Keratinocyte (primary cell): Measurements from ENCODE around the gene ANKRD13A. TPM values are rescaled to one million over a fixed set of nuclear protein-coding genes. Genes with fewer than 3 reads are reported as not detected.

Experiments
- DNase-seq: peaks from one replicate; pipeline ENCODE4 v3.0.0-alpha.2; 2011; ENCODE audit warnings: low read depth, missing footprints, low spot score
- FAIRE-seq: peaks from 2 replicates; lab custom pipeline; 2011; peaks lifted over from hg19 to GRCh38; lab: Jason Lieb, UNC
- H2AFZ ChIP-seq: 2 replicates; pipeline ENCODE4 v1.6.0; 2012; ENCODE audit warnings: low read length, control low read depth, inconsistent platforms; ENCODE audit not compliant: control insufficient read depth
- H3K27ac ChIP-seq: 2 replicates; pipeline ENCODE4 v1.5.1; 2011; ENCODE audit warnings: low read length; ENCODE audit not compliant: control insufficient read depth, insufficient read depth
- H3K27me3 ChIP-seq: 3 replicates; pipeline ENCODE4 v1.6.0; 2011; ENCODE audit warnings: low read length; ENCODE audit not compliant: control insufficient read depth, insufficient read depth; ENCODE audit errors: extremely low read depth
- H3K36me3 ChIP-seq, 2 experiments: 2 replicates in 1 of 2; 3 replicates in 1 of 2; pipeline ENCODE4 v1.5.1; 2011; ENCODE audit warnings: low read length in 2 of 2, mild to moderate bottlenecking in 1 of 2; ENCODE audit not compliant: control insufficient read depth in 2 of 2, insufficient read depth in 2 of 2; ENCODE audit errors: extremely low read depth in 1 of 2
- H3K4me1 ChIP-seq: 3 replicates; pipeline ENCODE4 v1.5.1; 2011; ENCODE audit warnings: low read length; ENCODE audit not compliant: control insufficient read depth, insufficient read depth; ENCODE audit errors: extremely low read depth
- H3K4me2 ChIP-seq: 3 replicates; pipeline ENCODE4 v1.6.0; 2011; ENCODE audit warnings: low read depth, low read length; ENCODE audit not compliant: control insufficient read depth, insufficient read depth; ENCODE audit errors: extremely low read depth
- H3K4me3 ChIP-seq, 3 experiments: fragments of 200-600 bp in 1 of 3; sonication (generic) in 1 of 3; 2 replicates in 2 of 3; 3 replicates in 1 of 3; pipeline ENCODE4 v1.5.1; 2011 to 2016; ENCODE audit warnings: low read length in 3 of 3, mild to moderate bottlenecking in 3 of 3, control low read depth in 2 of 3, inconsistent platforms in 1 of 3, low read depth in 1 of 3, mixed read lengths in 1 of 3, mixed run types in 1 of 3, moderate library complexity in 1 of 3; ENCODE audit not compliant: control insufficient read depth in 2 of 3, insufficient read depth in 2 of 3; ENCODE audit errors: extremely low read depth in 1 of 3
- H3K79me2 ChIP-seq: 2 replicates; pipeline ENCODE4 v1.6.0; 2012; ENCODE audit warnings: low read length; ENCODE audit not compliant: control insufficient read depth, insufficient read depth
- H3K9ac ChIP-seq: 3 replicates; pipeline ENCODE4 v1.6.0; 2011; ENCODE audit warnings: low read length; ENCODE audit not compliant: control insufficient read depth, insufficient read depth; ENCODE audit errors: extremely low read depth
- H3K9me1 ChIP-seq: 3 replicates; pipeline ENCODE4 v1.6.0; 2011; ENCODE audit warnings: low read length; ENCODE audit not compliant: control insufficient read depth, insufficient read depth; ENCODE audit errors: extremely low read depth
- H3K9me3 ChIP-seq: 2 replicates; pipeline ENCODE4 v1.5.1; 2012; ENCODE audit warnings: low read depth, low read length; ENCODE audit not compliant: control insufficient read depth
- H4K20me1 ChIP-seq: 3 replicates; pipeline ENCODE4 v1.6.0; 2011; ENCODE audit warnings: low read length; ENCODE audit not compliant: control insufficient read depth, insufficient read depth; ENCODE audit errors: extremely low read depth
- CTCF ChIP-seq, 3 experiments: IDR thresholded peaks in 1 of 3; conservative IDR thresholded peaks in 1 of 3; optimal IDR thresholded peaks in 1 of 3; 2 replicates in 2 of 3; 3 replicates in 1 of 3; pipeline versions ENCODE3 to v1.5.1; 2011; ENCODE audit warnings: low read length in 3 of 3, mild to moderate bottlenecking in 3 of 3, moderate library complexity in 2 of 3, control low read depth in 1 of 3, inconsistent platforms in 1 of 3; ENCODE audit not compliant: insufficient read depth in 2 of 3; ENCODE audit errors: extremely low read depth in 1 of 3
- EZH2 ChIP-seq: IDR thresholded peaks from one replicate; pipeline ENCODE4 v1.6.1; 2012; ENCODE audit warnings: inconsistent platforms, mild to moderate bottlenecking, low read length, moderate library complexity
- dilution Hi-C: fragments of 300-500 bp; cut with MboI; formaldehyde crosslinking; loops from one replicate; pipeline ENCODE4 v1.7.0; 2020; ENCODE audit warnings: low sequenced_read_pairs; ENCODE audit not compliant: extremely low pct_ligation_motif_present
- polyA plus RNA-seq, 5 experiments: library from polyadenylated mRNA; depleted of rRNA in 3 of 5; stranded (reverse) in 3 of 5; stranded (forward) in 1 of 5; unstranded in 1 of 5; fragments of >200 nt; gene quantifications; 1 replicate in 1 of 5; 2 replicates in 3 of 5; 3 replicates in 1 of 5; pipeline versions ENCODE4 v1.2.1 to v1.2.3, GENCODE V29; 2011 to 2012; ENCODE audit warnings: missing spikeins in 2 of 5, low read depth in 1 of 5, low replicate concordance in 1 of 5

The ANKRD13A gene
- polyA plus RNA-seq, 1 donor (not counting 4 experiments of a cell fraction or from before 2014, with no cell fraction given) = 73.1 TPM

- no peaks in the 10 kb centered on the region for H3K9me3 ChIP-seq
- TF ChIP-seq CTCF (optimal IDR thresholded peaks at IDR 0.05 in 1 of 3, IDR thresholded peaks at IDR 0.05 in 1 of 3, conservative IDR thresholded peaks at IDR 0.05 in 1 of 3; ENCODE audit: extremely low read depth in 1 of 3, insufficient read depth in 2 of 3, low read length in 3 of 3) (no peak), EZH2 (no peak)
- H3K27me3 ChIP-seq = no peaks in the 10 kb centered on the region
- no peaks in the 10 kb centered on the region for H4K20me1 ChIP-seq
- peaks cover 11 to 31% of the 10 kb centered on the region in 2 experiments for H3K36me3 ChIP-seq
- FAIRE-seq (no peak), DNase-seq (no peak)
- dilution Hi-C loops = no loop called here
- no peaks in the 10 kb centered on the region for H3K4me1 ChIP-seq
- no peak overlapping the region for H3K27ac ChIP-seq
- no peak overlapping the region for H3K4me2 ChIP-seq
- H2AFZ ChIP-seq = no peak overlapping the region
- H3K9ac ChIP-seq = no peak overlapping the region
- no peaks in the 10 kb centered on the region for H3K9me1 ChIP-seq
- H3K4me3 ChIP-seq = no peak overlapping the region
- H3K79me2 ChIP-seq = no peaks in the 10 kb centered on the region
Measured at GRCh38 chr12:109963330-109963729, 35.9 kb upstream of the ANKRD13A start.

- no peak for DNase-seq
- H3K27me3 ChIP-seq = no peaks in the 10 kb centered on the region
- H3K9me1 ChIP-seq = no peaks in the 10 kb centered on the region
- dilution Hi-C loops = no loop called here
- TF ChIP-seq EZH2 (no peak), CTCF (optimal IDR thresholded peaks at IDR 0.05 in 1 of 3, IDR thresholded peaks at IDR 0.05 in 1 of 3, conservative IDR thresholded peaks at IDR 0.05 in 1 of 3; ENCODE audit: extremely low read depth in 1 of 3, insufficient read depth in 2 of 3, low read length in 3 of 3) (no peak)
- no peaks in the 10 kb centered on the region for H3K79me2 ChIP-seq
- no peak overlapping the region for H2AFZ ChIP-seq
- H3K4me1 ChIP-seq = no peaks in the 10 kb centered on the region
- no peaks in the 10 kb centered on the region for H3K9me3 ChIP-seq
- no peak overlapping the region for H3K9ac ChIP-seq
- H3K4me3 ChIP-seq = no peak overlapping the region
- no peaks in the 10 kb centered on the region for H4K20me1 ChIP-seq
- FAIRE-seq = no peak
- no peak overlapping the region for H3K27ac ChIP-seq
- H3K36me3 ChIP-seq = peaks cover 11 to 31% of the 10 kb centered on the region in 2 experiments
- no peak overlapping the region for H3K4me2 ChIP-seq
Measured at GRCh38 chr12:109963743-109964429, 35.3 kb upstream of the ANKRD13A start.
